H1 (cell line): ENCODE measurements around the gene ADCYAP1. TPM values are rescaled to one million over a fixed set of nuclear protein-coding genes. Genes with fewer than 3 reads are reported as not detected.

Experiments
- CTCF ChIA-PET: fragments of 300-600 bp; sonication (Branson Sonifier 250); formaldehyde crosslinking; loops from one replicate; lab custom pipeline; 2021; ENCODE audit not compliant: partially characterized antibody; lab: Charles Lee
- POLR2A ChIA-PET: fragments of 300-600 bp; sonication (Branson Sonifier 250); formaldehyde crosslinking; loops from one replicate; lab custom pipeline; 2021; ENCODE audit warnings: inconsistent platforms; ENCODE audit not compliant: partially characterized antibody; lab: Charles Lee
- DNase-seq, 2 experiments: peaks; one replicate each; pipeline versions ENCODE4 v3.0.0 to v3.0.0-alpha.2; 2010 to 2022; ENCODE audit warnings: low spot score in 2 of 2, low read depth in 1 of 2, mixed read lengths in 1 of 2
- FAIRE-seq: peaks from 2 replicates; lab custom pipeline; 2011; peaks lifted over from hg19 to GRCh38; lab: Jason Lieb, UNC
- H2AFZ ChIP-seq: 2 replicates; pipeline ENCODE4 v1.8.1; 2012; ENCODE audit warnings: low read length, inconsistent platforms
- H2AK5ac ChIP-seq: 2 replicates; pipeline ENCODE4 v1.6.1; 2013; ENCODE audit warnings: low read depth, low read length
- H2BK120ac ChIP-seq: replicated peaks from 2 replicates; pipeline ENCODE3; 2013; ENCODE audit warnings: low read depth, low read length, inconsistent platforms
- H2BK12ac ChIP-seq: 2 replicates; pipeline ENCODE4 v1.6.1; 2013; ENCODE audit warnings: low read depth, low read length
- H2BK15ac ChIP-seq: 2 replicates; pipeline ENCODE4 v1.6.1; 2013; ENCODE audit warnings: low read length
- H2BK20ac ChIP-seq: 2 replicates; pipeline ENCODE4 v1.6.1; 2013; ENCODE audit warnings: low read length
- H2BK5ac ChIP-seq: 2 replicates; pipeline ENCODE4 v1.6.1; 2013; ENCODE audit warnings: low read depth, low read length
- H3K14ac ChIP-seq: 2 replicates; pipeline ENCODE4 v1.6.1; 2013; ENCODE audit warnings: inconsistent platforms; ENCODE audit not compliant: insufficient read length
- H3K18ac ChIP-seq: 2 replicates; pipeline ENCODE4 v1.6.1; 2013; ENCODE audit warnings: low read length; ENCODE audit errors: extremely low read depth
- H3K23ac ChIP-seq: 2 replicates; pipeline ENCODE4 v1.6.1; 2013; ENCODE audit warnings: inconsistent platforms; ENCODE audit not compliant: insufficient read length
- H3K23me2 ChIP-seq: 2 replicates; pipeline ENCODE4 v1.6.1; 2013; ENCODE audit warnings: low read depth, low read length
- H3K27ac ChIP-seq: 2 replicates; pipeline ENCODE4 v1.6.1; 2011; ENCODE audit warnings: low read depth, low read length, inconsistent platforms
- H3K27me3 ChIP-seq, 4 experiments: replicated peaks in 1 of 4; 1 replicate in 1 of 4; 2 replicates in 3 of 4; pipeline versions ENCODE4 v1.6.1 to v1.8.1; 2011 to 2013; ENCODE audit warnings: low read length in 3 of 4, mild to moderate bottlenecking in 3 of 4, inconsistent platforms in 2 of 4, mixed read lengths in 2 of 4, moderate library complexity in 1 of 4; ENCODE audit not compliant: control insufficient read depth in 3 of 4, insufficient read depth in 3 of 4; ENCODE audit errors: extremely low read depth in 1 of 4
- H3K36me3 ChIP-seq, 4 experiments: 2 replicates each; pipeline versions ENCODE4 v1.6.1 to v1.8.1; 2011 to 2013; ENCODE audit warnings: mild to moderate bottlenecking in 4 of 4, low read length in 3 of 4, moderate library complexity in 2 of 4, control low read depth in 1 of 4, inconsistent platforms in 1 of 4; ENCODE audit not compliant: insufficient read depth in 4 of 4, control insufficient read depth in 2 of 4
- H3K4ac ChIP-seq: replicated peaks from 2 replicates; pipeline ENCODE3; 2013; ENCODE audit warnings: low read length, low read depth, mixed read lengths, inconsistent platforms; ENCODE audit not compliant: insufficient read length
- H3K4me1 ChIP-seq, 4 experiments: replicated peaks in 1 of 4; 1 replicate in 1 of 4; 2 replicates in 3 of 4; pipeline versions ENCODE4 v1.6.1 to v1.8.1; 2011 to 2013; ENCODE audit warnings: low read length in 3 of 4, inconsistent platforms in 2 of 4, mixed read lengths in 1 of 4; ENCODE audit not compliant: insufficient read depth in 4 of 4, control insufficient read depth in 3 of 4
- H3K4me2 ChIP-seq, 2 experiments: 2 replicates each; pipeline versions ENCODE4 v1.6.1 to v1.8.1; 2011 to 2013; ENCODE audit warnings: low read depth in 2 of 2, low read length in 2 of 2, control low read depth in 1 of 2, inconsistent platforms in 1 of 2, mild to moderate bottlenecking in 1 of 2; ENCODE audit not compliant: insufficient read depth in 1 of 2
- H3K4me3 ChIP-seq, 4 experiments: fragments of 200-600, 300-600 bp in 1 of 4; sonication (generic), shearing (Covaris generic), sonication (Bioruptor Twin) in 1 of 4; 2 replicates each; pipeline versions ENCODE4 v1.5.1 to v1.8.1; 2011 to 2016; ENCODE audit warnings: low read length in 4 of 4, low read depth in 3 of 4, control low read depth in 2 of 4, inconsistent platforms in 2 of 4, mild to moderate bottlenecking in 2 of 4, mixed read lengths in 1 of 4, moderate library complexity in 1 of 4; ENCODE audit not compliant: insufficient read depth in 2 of 4; ENCODE audit errors: extremely low read depth in 1 of 4
- H3K56ac ChIP-seq: replicated peaks from 2 replicates; pipeline ENCODE3; 2013; ENCODE audit warnings: low read depth, mild to moderate bottlenecking, mixed read lengths, low read length, inconsistent platforms; ENCODE audit not compliant: insufficient read length
- H3K79me1 ChIP-seq: 2 replicates; pipeline ENCODE4 v1.6.1; 2013; ENCODE audit warnings: low read depth, low read length, control low read depth
- H3K79me2 ChIP-seq, 2 experiments: 2 replicates each; pipeline versions ENCODE4 v1.6.1 to v1.8.1; 2012 to 2013; ENCODE audit warnings: low read length in 2 of 2, mild to moderate bottlenecking in 2 of 2, inconsistent platforms in 1 of 2; ENCODE audit not compliant: insufficient read depth in 2 of 2, control insufficient read depth in 1 of 2
- H3K9ac ChIP-seq, 4 experiments: replicated peaks in 1 of 4; 1 replicate in 1 of 4; 2 replicates in 3 of 4; pipeline versions ENCODE4 v1.6.1 to v1.8.1; 2011 to 2013; ENCODE audit warnings: low read depth in 3 of 4, low read length in 3 of 4, control low read depth in 2 of 4, mild to moderate bottlenecking in 2 of 4, moderate library complexity in 2 of 4, inconsistent platforms in 1 of 4; ENCODE audit errors: extremely low read depth in 1 of 4
- H3K9me3 ChIP-seq, 2 experiments: 2 replicates each; pipeline versions ENCODE4 v1.6.1 to v1.8.1; 2012 to 2013; ENCODE audit warnings: mild to moderate bottlenecking in 2 of 2, moderate library complexity in 2 of 2, control low read depth in 1 of 2, inconsistent platforms in 1 of 2, low read depth in 1 of 2, low read length in 1 of 2, mixed read lengths in 1 of 2; ENCODE audit not compliant: insufficient read depth in 2 of 2
- H4K20me1 ChIP-seq, 2 experiments: replicated peaks in 1 of 2; 2 replicates each; pipeline versions ENCODE3 to v1.8.1; 2011 to 2013; ENCODE audit warnings: inconsistent platforms in 2 of 2, low read length in 2 of 2, mild to moderate bottlenecking in 1 of 2; ENCODE audit not compliant: insufficient read depth in 2 of 2, control insufficient read depth in 1 of 2
- H4K5ac ChIP-seq: 2 replicates; pipeline ENCODE4 v1.6.1; 2013; ENCODE audit warnings: low read length, low read depth, mixed read lengths, inconsistent platforms; ENCODE audit not compliant: insufficient read length
- H4K8ac ChIP-seq: 2 replicates; pipeline ENCODE4 v1.8.0; 2013; ENCODE audit warnings: mild to moderate bottlenecking, moderate library complexity, low read length, inconsistent platforms; ENCODE audit not compliant: insufficient read depth; ENCODE audit errors: extremely low read depth
- H4K91ac ChIP-seq: replicated peaks from 2 replicates; pipeline ENCODE3; 2013; ENCODE audit warnings: low read length, mixed read lengths, inconsistent platforms; ENCODE audit not compliant: insufficient read length
- CHD2 ChIP-seq: IDR thresholded peaks from 2 replicates; pipeline ENCODE4 v1.6.1; 2012; ENCODE audit warnings: low read length, improper control_type of control experiment
- E2F6 ChIP-seq: IDR thresholded peaks from 2 replicates; pipeline ENCODE4 v1.6.1; 2012; ENCODE audit warnings: inconsistent platforms
- JUND ChIP-seq: IDR thresholded peaks from 2 replicates; pipeline ENCODE4 v1.6.1; 2011; ENCODE audit warnings: mild to moderate bottlenecking, improper control_type of control experiment, low read length
- NRF1 ChIP-seq: IDR thresholded peaks from 2 replicates; pipeline ENCODE4 v1.6.1; 2011; ENCODE audit warnings: mild to moderate bottlenecking, low read depth, low read length, improper control_type of control experiment
- RAD21 ChIP-seq, 2 experiments: IDR thresholded peaks in 1 of 2; conservative IDR thresholded peaks in 1 of 2; 2 replicates each; pipeline ENCODE4 v1.6.1; 2011; ENCODE audit warnings: low read depth in 2 of 2, low read length in 2 of 2, improper control_type of control experiment in 1 of 2, inconsistent platforms in 1 of 2, mild to moderate bottlenecking in 1 of 2, moderate library complexity in 1 of 2
- ZNF274 ChIP-seq: IDR thresholded peaks from 2 replicates; pipeline ENCODE4 v1.7.0; 2012; ENCODE audit warnings: low read length, borderline replicate concordance; ENCODE audit errors: extremely low read depth
- WGBS, 2 experiments: shearing (Covaris generic) in 1 of 2; methylation state at CpG; one replicate each; pipeline versions ENCODE4 v1.1.6 to v1.1.7; 2013 to 2015; ENCODE audit warnings: low lambda C conversion rate in 2 of 2, mixed read lengths in 2 of 2, inconsistent platforms in 1 of 2, low coverage in 1 of 2, missing lambda C conversion rate in 1 of 2; ENCODE audit not compliant: insufficient replicate concordance in 2 of 2, insufficient coverage in 1 of 2, insufficient read length in 1 of 2; ENCODE audit errors: extremely low coverage in 1 of 2, missing lambda C conversion rate in 1 of 2; 5-methylcytosine and 5-hydroxymethylcytosine counted together
- polyA plus RNA-seq, 7 experiments: library from polyadenylated mRNA; depleted of rRNA in 3 of 7; stranded (reverse) in 5 of 7; unstranded in 2 of 7; fragments of >200 nt in 5 of 7; fragments of 200-250 nt in 2 of 7; gene quantifications; 1 replicate in 5 of 7; 2 replicates in 1 of 7; 4 replicates in 1 of 7; pipeline versions ENCODE4 v1.2.1 to v1.2.3, GENCODE V29; 2011 to 2013; ENCODE audit warnings: missing spikeins in 2 of 7, mixed read lengths in 2 of 7
- total RNA-seq: library from RNA; stranded (reverse); fragmentation: NEBNext Ultra II Directional; extraction: Animal tissue kit (Norgen Biotek cat#: 25700); gene quantifications from 2 replicates; pipeline ENCODE4 v1.2.1, GENCODE V29; 2021

The ADCYAP1 gene
- total and polyA plus RNA-seq, 2 of the 8 experiments (the other 6 are each of a cell fraction or from before 2014, with no cell fraction given) = 0.02 TPM; not detected in 1

GRCh38 chr18:941331-941730, 36.7 kb downstream of the ADCYAP1 start:
- Histone ChIP-seq H3K27me3 (no peaks in the 10 kb centered on the region; a peak in 1 of 7 replicates), H3K18ac (no peak overlapping the region), H3K4ac (no peak overlapping the region), H2AFZ (no peak overlapping the region), H2BK12ac (no peak overlapping the region), H3K4me1 (0 out of 7 replicates have a peak, but pooled peaks cover 0 to 2% (median 0%) of the 10 kb centered on the region in 4 experiments), H4K5ac (no peak overlapping the region), H4K8ac (no peak overlapping the region), H2BK15ac (no peak overlapping the region), H3K4me3 (no peak overlapping the region), H2BK5ac (no peak overlapping the region), H3K9me3 (no peaks in the 10 kb centered on the region), H2BK20ac (no peak overlapping the region), H3K36me3 (no peaks in the 10 kb centered on the region), H4K91ac (no peak overlapping the region), H3K23ac (no peak overlapping the region), H3K56ac (no peak overlapping the region), H3K9ac (no peak overlapping the region), H2AK5ac (no peak overlapping the region), H2BK120ac (no peak overlapping the region), H3K23me2 (no peaks in the 10 kb centered on the region), H3K79me1 (no peaks in the 10 kb centered on the region), H3K79me2 (no peaks in the 10 kb centered on the region), H4K20me1 (no peaks in the 10 kb centered on the region), H3K14ac (no peak overlapping the region), H3K27ac (no peak overlapping the region), H3K4me2 (no peak overlapping the region)
- no peak for FAIRE-seq
- CTCF ChIA-PET = interaction anchor here (1.4 to 3.2 kb wide), 2 partner anchors 21 to 79 kb away, joined by 3 to 19 read pairs; no protein-coding TSS in a partner anchor
- no peak for DNase-seq
- WGBS, 2 experiments = 77% methylated on average over 2 of the region's 2 CpGs; no CpG with 5 or more reads in 1 of the 2 experiments
- POLR2A ChIA-PET = no interaction called here
- TF ChIP-seq RAD21 (IDR thresholded peaks at IDR 0.05 in 1 of 2, conservative IDR thresholded peaks at IDR 0.05 in 1 of 2; ENCODE audit: low read depth in 2 of 2, low read length in 2 of 2) = no peak
- no peak for TF ChIP-seq E2F6
- TF ChIP-seq ZNF274 = no peak
- no peak for TF ChIP-seq JUND
- TF ChIP-seq NRF1 = no peak
- TF ChIP-seq CHD2 = no peak
